H9 (cell line): Measurements from ENCODE around the gene ZNF57. TPM values are rescaled to one million over a fixed set of nuclear protein-coding genes. Genes with fewer than 3 reads are reported as not detected.

Source experiments
- DNase-seq: peaks from one replicate; pipeline ENCODE4 v3.0.0-alpha.2; 2017
- H2AFZ ChIP-seq: one replicate; pipeline ENCODE4 v1.6.1; 2013; ENCODE audit warnings: mild to moderate bottlenecking, low read length, control low read depth, moderate library complexity
- H2AK5ac ChIP-seq: 2 replicates; pipeline ENCODE4 v1.6.1; 2013; ENCODE audit warnings: low read length, control low read depth, mixed read lengths; ENCODE audit not compliant: insufficient read length
- H2BK120ac ChIP-seq: one replicate; pipeline ENCODE4 v1.6.1; 2013; ENCODE audit warnings: low read depth, mild to moderate bottlenecking, low read length, control low read depth, inconsistent platforms; ENCODE audit not compliant: poor library complexity, severe bottlenecking
- H2BK12ac ChIP-seq: 2 replicates; pipeline ENCODE4 v1.6.1; 2013; ENCODE audit warnings: low read length, control low read depth, mixed read lengths, low read depth; ENCODE audit not compliant: insufficient read length
- H2BK15ac ChIP-seq: 2 replicates; pipeline ENCODE4 v1.6.1; 2013; ENCODE audit warnings: low read depth, low read length, control low read depth
- H2BK20ac ChIP-seq: one replicate; pipeline ENCODE4 v1.6.1; 2013; ENCODE audit warnings: low read depth, mild to moderate bottlenecking, low read length, control low read depth, inconsistent platforms; ENCODE audit not compliant: poor library complexity, severe bottlenecking
- H2BK5ac ChIP-seq: 2 replicates; pipeline ENCODE4 v1.6.1; 2013; ENCODE audit warnings: low read length, control low read depth, mixed read lengths; ENCODE audit not compliant: insufficient read length
- H3K14ac ChIP-seq: 2 replicates; pipeline ENCODE4 v1.6.1; 2013; ENCODE audit warnings: low read length, control low read depth; ENCODE audit not compliant: insufficient read depth
- H3K18ac ChIP-seq: 2 replicates; pipeline ENCODE4 v1.6.1; 2013; ENCODE audit warnings: low read depth, mild to moderate bottlenecking, mixed read lengths, low read length, control low read depth; ENCODE audit not compliant: insufficient read length
- H3K23ac ChIP-seq: 2 replicates; pipeline ENCODE4 v1.6.1; 2013; ENCODE audit warnings: low read length, control low read depth, mixed read lengths, low read depth; ENCODE audit not compliant: insufficient read length
- H3K23me2 ChIP-seq: 2 replicates; pipeline ENCODE4 v1.6.1; 2013; ENCODE audit warnings: low read depth, mild to moderate bottlenecking, mixed read lengths, low read length, control low read depth; ENCODE audit not compliant: insufficient read length, poor library complexity, severe bottlenecking
- H3K27ac ChIP-seq: 2 replicates; pipeline ENCODE4 v1.5.1; 2013; ENCODE audit warnings: low read length, control low read depth, mixed read lengths, low read depth; ENCODE audit not compliant: insufficient read length
- H3K27me3 ChIP-seq: 2 replicates; pipeline ENCODE4 v1.6.1; 2013; ENCODE audit warnings: low read length, control low read depth, inconsistent platforms; ENCODE audit not compliant: insufficient read depth
- H3K4ac ChIP-seq: 2 replicates; pipeline ENCODE4 v1.6.1; 2013; ENCODE audit warnings: low read depth, mild to moderate bottlenecking, control low read depth, inconsistent platforms, low read length, moderate library complexity
- H3K4me1 ChIP-seq: 2 replicates; pipeline ENCODE4 v1.6.1; 2013; ENCODE audit warnings: low read length, control low read depth, inconsistent platforms; ENCODE audit not compliant: insufficient read depth
- H3K4me2 ChIP-seq: 2 replicates; pipeline ENCODE4 v1.6.1; 2013; ENCODE audit warnings: low read length, control low read depth, mixed read lengths; ENCODE audit not compliant: insufficient read length, insufficient read depth
- H3K56ac ChIP-seq: 2 replicates; pipeline ENCODE4 v1.6.1; 2013; ENCODE audit warnings: low read depth, mild to moderate bottlenecking, mixed read lengths, low read length, control low read depth; ENCODE audit not compliant: insufficient read length
- H3K79me1 ChIP-seq: 2 replicates; pipeline ENCODE4 v1.6.1; 2013; ENCODE audit warnings: low read depth, mild to moderate bottlenecking, moderate library complexity, low read length, control low read depth, inconsistent platforms; ENCODE audit not compliant: insufficient read depth, poor library complexity, severe bottlenecking
- H3K79me2 ChIP-seq: 2 replicates; pipeline ENCODE4 v1.6.1; 2013; ENCODE audit warnings: low read length, control low read depth, inconsistent platforms; ENCODE audit not compliant: insufficient read depth
- H3K9ac ChIP-seq: 2 replicates; pipeline ENCODE4 v1.6.1; 2013; ENCODE audit warnings: low read length, control low read depth, mixed read lengths; ENCODE audit not compliant: insufficient read length; ENCODE audit errors: extremely low read depth
- H3K9me3 ChIP-seq: one replicate; pipeline ENCODE4 v1.6.1; 2013; ENCODE audit warnings: low read depth, low read length, inconsistent platforms; ENCODE audit not compliant: control insufficient read depth
- H3T11ph ChIP-seq: one replicate; pipeline ENCODE4 v1.6.1; 2013; ENCODE audit warnings: mild to moderate bottlenecking, low read length, control low read depth, inconsistent platforms
- H4K20me1 ChIP-seq: one replicate; pipeline ENCODE4 v1.6.1; 2013; ENCODE audit not compliant: control insufficient read depth, insufficient read length, insufficient read depth
- H4K5ac ChIP-seq: 2 replicates; pipeline ENCODE4 v1.6.1; 2013; ENCODE audit warnings: low read depth, mild to moderate bottlenecking, mixed read lengths, low read length, control low read depth; ENCODE audit not compliant: insufficient read length
- H4K8ac ChIP-seq: replicated peaks from 2 replicates; pipeline ENCODE4 v1.6.1; 2013; ENCODE audit warnings: low read length, control low read depth, mixed read lengths, low read depth; ENCODE audit not compliant: insufficient read length
- H4K91ac ChIP-seq: 2 replicates; pipeline ENCODE4 v1.6.1; 2013; ENCODE audit warnings: low read depth, mild to moderate bottlenecking, moderate library complexity, mixed read lengths, low read length, control low read depth; ENCODE audit not compliant: insufficient read length
- H3K27ac Mint-ChIP-seq, 3 experiments: 2 replicates in 2 of 3; 3 replicates in 1 of 3; pipeline ENCODE4 v1.8.0; 2020 to 2021; ENCODE audit warnings: mixed read lengths in 3 of 3, mild to moderate bottlenecking in 1 of 3, moderate library complexity in 1 of 3
- H3K27me3 Mint-ChIP-seq: 2 replicates; pipeline ENCODE4 v1.8.0; 2021; ENCODE audit warnings: low read depth, mild to moderate bottlenecking, moderate library complexity, mixed read lengths
- H3K36me3 Mint-ChIP-seq, 3 experiments: 2 replicates in 2 of 3; 3 replicates in 1 of 3; pipeline ENCODE4 v1.8.0; 2020 to 2021; ENCODE audit warnings: low read depth in 3 of 3, mixed read lengths in 3 of 3; ENCODE audit not compliant: insufficient read depth in 1 of 3
- H3K4me1 Mint-ChIP-seq, 2 experiments: 2 replicates each; pipeline ENCODE4 v1.8.0; 2020; ENCODE audit warnings: mixed read lengths in 2 of 2
- H3K4me3 Mint-ChIP-seq, 2 experiments: 2 replicates in 1 of 2; 3 replicates in 1 of 2; pipeline ENCODE4 v1.8.0; 2020 to 2021; ENCODE audit warnings: mild to moderate bottlenecking in 2 of 2, mixed read lengths in 2 of 2, moderate library complexity in 1 of 2
- H3K9me3 Mint-ChIP-seq, 2 experiments: 2 replicates in 1 of 2; 3 replicates in 1 of 2; pipeline ENCODE4 v1.8.0; 2020; ENCODE audit warnings: mild to moderate bottlenecking in 2 of 2, mixed read lengths in 2 of 2, moderate library complexity in 1 of 2
- WGBS: extraction: QIAGEN DNeasy Blood & Tissue Kit; methylation state at CpG from one replicate; pipeline ENCODE4 v1.1.7; 2013; ENCODE audit warnings: missing lambda C conversion rate, low lambda C conversion rate, mixed read lengths; ENCODE audit not compliant: insufficient read length; ENCODE audit errors: extremely low coverage; 5-methylcytosine and 5-hydroxymethylcytosine counted together
- total RNA-seq: library from RNA; stranded (reverse); gene quantifications from 2 replicates; pipeline ENCODE4 v1.2.1, GENCODE V29; 2021
- TF ChIP-seq, protein P1 (sequence below): fragments of 200-600 bp; sonication (generic); conservative IDR thresholded peaks from 3 replicates; pipeline ENCODE4 v1.8.0; 2021; ENCODE audit warnings: antibody characterized with exemption, mild to moderate bottlenecking

ZNF57 gene
- total RNA-seq, 1 experiment from 2014 or later: 7.8 TPM

DNA sequence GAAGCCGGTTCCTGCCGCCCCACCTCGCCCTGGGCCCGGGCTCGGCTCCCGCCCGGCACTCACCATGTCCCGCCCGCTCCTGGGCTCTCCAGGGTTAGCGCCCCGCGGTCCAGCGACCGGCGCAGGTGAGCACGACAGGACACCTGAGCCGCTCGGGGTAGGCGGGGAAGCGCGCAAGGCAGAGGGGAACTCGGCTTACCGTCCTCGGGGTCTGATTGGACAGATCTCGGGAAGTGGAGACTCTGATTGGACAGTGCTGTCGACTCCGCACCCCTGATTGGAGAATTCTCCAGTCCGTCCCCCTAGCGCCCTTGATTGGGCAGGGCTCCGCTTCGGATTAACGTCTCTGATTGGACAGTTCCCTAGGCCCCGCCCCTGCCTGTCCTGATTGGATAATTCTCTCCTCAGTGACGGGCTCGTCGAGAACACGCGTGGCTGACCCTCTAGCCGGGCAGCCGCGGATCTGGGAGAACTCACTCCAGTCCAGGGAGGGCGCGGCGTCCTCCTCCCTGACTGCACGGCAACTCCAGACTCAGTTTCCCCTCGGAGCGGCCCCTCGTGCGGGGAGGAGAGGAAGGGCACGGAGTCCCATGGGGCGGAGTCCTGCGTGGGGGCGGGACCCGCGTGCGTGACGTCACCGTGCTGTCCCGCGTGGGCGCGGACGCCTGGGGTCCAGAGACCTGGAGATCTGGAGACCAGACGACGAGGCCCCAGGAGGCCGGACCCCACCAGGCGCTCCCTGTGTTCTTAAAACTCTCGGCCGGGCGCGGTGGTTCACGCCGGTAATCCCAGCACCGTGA, 44.2 kb downstream of the ZNF57 start, which contains the start of gene ZNF77:
Gene ZNF77, minus strand, starts transcription at position 197 of the 800 bp plus-strand sequence. Its CDS starts 131 bp downstream, at position 66.
- DNase-seq: peak; percentile 98
- Histone ChIP-seq H3K23me2 (peaks cover 5% of the 10 kb centered on the region), H2AK5ac (no peak within 1 kb of the TSS), H3K9me3 (no peaks in the 10 kb centered on the region), H3K4me1 (peaks cover 3% of the 10 kb centered on the region; the same call in 1 of the 2 replicates), H4K5ac (no peak within 1 kb of the TSS), H3T11ph (no peak within 1 kb of the TSS), H3K79me1 (no peaks in the 10 kb centered on the region), H3K27me3 (no peaks in the 10 kb centered on the region), H2BK12ac (no peak within 1 kb of the TSS), H3K4ac (no peak within 1 kb of the TSS), H2AFZ (no peak within 1 kb of the TSS), H2BK120ac (no peak within 1 kb of the TSS), H3K14ac (no peak within 1 kb of the TSS; the same call in 1 of the 2 replicates), H3K18ac (peak within 1 kb of the TSS; percentile 13), H3K4me2 (peak within 1 kb of the TSS; percentile 78), H2BK15ac (no peak within 1 kb of the TSS), H4K8ac (no peak within 1 kb of the TSS), H4K91ac (no peak within 1 kb of the TSS), H3K56ac (no peak within 1 kb of the TSS), H3K79me2 (peaks cover 5% of the 10 kb centered on the region; the same call in 1 of the 2 replicates), H3K23ac (no peak within 1 kb of the TSS), H4K20me1 (no peaks in the 10 kb centered on the region), H2BK20ac (no peak within 1 kb of the TSS), H2BK5ac (no peak within 1 kb of the TSS), H3K9ac (peak within 1 kb of the TSS; percentile 46), H3K27ac (no peak within 1 kb of the TSS)
- TF ChIP-seq, protein P1, sequence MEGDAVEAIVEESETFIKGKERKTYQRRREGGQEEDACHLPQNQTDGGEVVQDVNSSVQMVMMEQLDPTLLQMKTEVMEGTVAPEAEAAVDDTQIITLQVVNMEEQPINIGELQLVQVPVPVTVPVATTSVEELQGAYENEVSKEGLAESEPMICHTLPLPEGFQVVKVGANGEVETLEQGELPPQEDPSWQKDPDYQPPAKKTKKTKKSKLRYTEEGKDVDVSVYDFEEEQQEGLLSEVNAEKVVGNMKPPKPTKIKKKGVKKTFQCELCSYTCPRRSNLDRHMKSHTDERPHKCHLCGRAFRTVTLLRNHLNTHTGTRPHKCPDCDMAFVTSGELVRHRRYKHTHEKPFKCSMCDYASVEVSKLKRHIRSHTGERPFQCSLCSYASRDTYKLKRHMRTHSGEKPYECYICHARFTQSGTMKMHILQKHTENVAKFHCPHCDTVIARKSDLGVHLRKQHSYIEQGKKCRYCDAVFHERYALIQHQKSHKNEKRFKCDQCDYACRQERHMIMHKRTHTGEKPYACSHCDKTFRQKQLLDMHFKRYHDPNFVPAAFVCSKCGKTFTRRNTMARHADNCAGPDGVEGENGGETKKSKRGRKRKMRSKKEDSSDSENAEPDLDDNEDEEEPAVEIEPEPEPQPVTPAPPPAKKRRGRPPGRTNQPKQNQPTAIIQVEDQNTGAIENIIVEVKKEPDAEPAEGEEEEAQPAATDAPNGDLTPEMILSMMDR: no peak
- H3K4me3 Mint-ChIP-seq: peak within 1 kb of the TSS; percentile 84 to 92
- no CpG with 5 or more reads among the region's 74 CpGs for WGBS
- H3K27ac Mint-ChIP-seq: peak within 1 kb of the TSS; percentile 72 to 93 (median 87); a peak in 4 of 7 replicates
- peaks cover 12 to 18% of the 10 kb centered on the region in 2 experiments for H3K4me1 Mint-ChIP-seq
- no peaks in the 10 kb centered on the region; a peak in 1 of 7 replicates for H3K36me3 Mint-ChIP-seq
- H3K9me3 Mint-ChIP-seq: peaks cover 0 to 2% of the 10 kb centered on the region in 2 experiments; a peak in 1 of 5 replicates
- H3K27me3 Mint-ChIP-seq: no peaks in the 10 kb centered on the region
